MM.1S (cell line): ENCODE measurements around the gene TMEM170A.
"Not testable (repeated sequence)": the region's sequence is repeated elsewhere in the genome, so short reads cannot be mapped to it uniquely, and the experiment has no call there.

Source experiments
- DNase-seq: peaks from one replicate; pipeline ENCODE4 v3.0.0-alpha.2; 2015
- H2AFZ ChIP-seq: fragments of 300-600 bp; sonication (generic); 2 replicates; pipeline ENCODE4 v1.6.0; 2016; ENCODE audit warnings: antibody characterized with exemption, low read length
- H3F3A ChIP-seq: fragments of 300-600 bp; sonication (generic); 2 replicates; pipeline ENCODE4 v1.6.1; 2016; ENCODE audit warnings: mild to moderate bottlenecking, antibody characterized with exemption, low read length, moderate library complexity, mixed read lengths; ENCODE audit not compliant: insufficient read depth
- H3K27ac ChIP-seq: fragments of 300-600 bp; sonication (generic); 2 replicates; pipeline ENCODE4 v1.5.1; 2016; ENCODE audit warnings: mild to moderate bottlenecking, low read length
- H3K27me3 ChIP-seq: fragments of 300-600 bp; sonication (generic); replicated peaks from 2 replicates; pipeline ENCODE4 v1.6.0; 2016; ENCODE audit warnings: low read length; ENCODE audit not compliant: insufficient read depth
- H3K36me3 ChIP-seq: fragments of 300-600 bp; sonication (generic); replicated peaks from 2 replicates; pipeline ENCODE4 v1.6.1; 2016; ENCODE audit warnings: mild to moderate bottlenecking, low read length, mixed read lengths; ENCODE audit not compliant: insufficient read depth
- H3K4me1 ChIP-seq: fragments of 300-600 bp; sonication (generic); 2 replicates; pipeline ENCODE4 v1.6.1; 2016; ENCODE audit warnings: low read length, mixed read lengths
- H3K4me2 ChIP-seq: fragments of 300-600 bp; sonication (generic); 2 replicates; pipeline ENCODE4 v1.6.0; 2016; ENCODE audit warnings: low read depth, low read length
- H3K4me3 ChIP-seq: fragments of 300-600 bp; sonication (generic); 2 replicates; pipeline ENCODE4 v1.5.1; 2016; ENCODE audit warnings: low read length, mixed read lengths
- H3K79me2 ChIP-seq: fragments of 300-600 bp; sonication (generic); 2 replicates; pipeline ENCODE4 v1.6.1; 2016; ENCODE audit warnings: mixed run types, low read length, mixed read lengths
- H3K9ac ChIP-seq: fragments of 300-600 bp; sonication (generic); 2 replicates; pipeline ENCODE4 v1.6.1; 2016; ENCODE audit warnings: low read length, mixed read lengths
- H3K9me2 ChIP-seq: fragments of 300-600 bp; sonication (generic); replicated peaks from 2 replicates; pipeline ENCODE4 v1.6.1; 2016; ENCODE audit warnings: mild to moderate bottlenecking, low read length, mixed read lengths; ENCODE audit not compliant: insufficient read depth
- H3K9me3 ChIP-seq: fragments of 300-600 bp; sonication (generic); replicated peaks from 2 replicates; pipeline ENCODE4 v1.6.1; 2016; ENCODE audit warnings: mild to moderate bottlenecking, low read length, mixed read lengths; ENCODE audit not compliant: insufficient read depth
- H4K20me1 ChIP-seq: fragments of 300-600 bp; sonication (generic); 2 replicates; pipeline ENCODE4 v1.6.1; 2016; ENCODE audit warnings: mild to moderate bottlenecking, low read length, moderate library complexity, mixed read lengths; ENCODE audit not compliant: insufficient read depth
- EZH2 ChIP-seq: fragments of 300-600 bp; sonication (generic); optimal IDR thresholded peaks from 2 replicates; pipeline ENCODE3; 2017; ENCODE audit warnings: low read depth, mild to moderate bottlenecking, antibody characterized with exemption, low read length, mixed read lengths
- EZH2phosphoT487 ChIP-seq: fragments of 300-600 bp; sonication (generic); IDR thresholded peaks from 2 replicates; pipeline ENCODE4 v1.6.1; 2018; ENCODE audit warnings: antibody characterized with exemption, low read length
- TF ChIP-seq, protein P1 (sequence below): fragments of 300-600 bp; sonication (generic); IDR thresholded peaks from 2 replicates; pipeline ENCODE4 v1.5.1; 2016; ENCODE audit warnings: antibody characterized with exemption, low read length, mixed read lengths

Gene TMEM170A

DNA sequence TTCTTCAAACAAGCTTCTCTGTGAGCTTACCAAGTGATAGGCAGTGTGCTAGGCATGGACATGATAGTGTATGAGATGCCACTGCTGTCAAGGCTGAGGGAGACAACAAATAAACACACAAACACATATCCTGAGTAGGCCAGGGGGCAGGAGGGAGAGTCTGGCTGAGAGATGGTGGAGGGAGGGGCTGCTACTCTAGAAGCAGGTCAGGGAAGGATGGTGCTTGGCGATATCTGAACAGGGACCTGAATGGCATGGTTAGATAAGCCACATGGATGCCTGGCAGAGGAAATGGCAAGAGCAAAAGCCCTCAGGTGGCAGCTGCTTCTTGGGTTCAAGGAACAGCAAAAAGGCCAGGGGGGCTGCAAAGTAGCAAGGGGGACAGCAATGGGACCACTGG is 39.3 kb upstream of the TMEM170A start:
- H3K27me3 ChIP-seq: no peaks in the 10 kb centered on the region
- DNase-seq: no peak
- H4K20me1 ChIP-seq: no peaks in the 10 kb centered on the region
- H3K4me3 ChIP-seq: no peak overlapping the region
- no peaks in the 10 kb centered on the region for H3K4me1 ChIP-seq
- no peak overlapping the region for H3K4me2 ChIP-seq
- H2AFZ ChIP-seq: no peak overlapping the region
- H3K9ac ChIP-seq: no peak overlapping the region
- TF ChIP-seq EZH2phosphoT487: no peak
- no peak for TF ChIP-seq EZH2
- TF ChIP-seq, protein P1, sequence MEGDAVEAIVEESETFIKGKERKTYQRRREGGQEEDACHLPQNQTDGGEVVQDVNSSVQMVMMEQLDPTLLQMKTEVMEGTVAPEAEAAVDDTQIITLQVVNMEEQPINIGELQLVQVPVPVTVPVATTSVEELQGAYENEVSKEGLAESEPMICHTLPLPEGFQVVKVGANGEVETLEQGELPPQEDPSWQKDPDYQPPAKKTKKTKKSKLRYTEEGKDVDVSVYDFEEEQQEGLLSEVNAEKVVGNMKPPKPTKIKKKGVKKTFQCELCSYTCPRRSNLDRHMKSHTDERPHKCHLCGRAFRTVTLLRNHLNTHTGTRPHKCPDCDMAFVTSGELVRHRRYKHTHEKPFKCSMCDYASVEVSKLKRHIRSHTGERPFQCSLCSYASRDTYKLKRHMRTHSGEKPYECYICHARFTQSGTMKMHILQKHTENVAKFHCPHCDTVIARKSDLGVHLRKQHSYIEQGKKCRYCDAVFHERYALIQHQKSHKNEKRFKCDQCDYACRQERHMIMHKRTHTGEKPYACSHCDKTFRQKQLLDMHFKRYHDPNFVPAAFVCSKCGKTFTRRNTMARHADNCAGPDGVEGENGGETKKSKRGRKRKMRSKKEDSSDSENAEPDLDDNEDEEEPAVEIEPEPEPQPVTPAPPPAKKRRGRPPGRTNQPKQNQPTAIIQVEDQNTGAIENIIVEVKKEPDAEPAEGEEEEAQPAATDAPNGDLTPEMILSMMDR: no peak
- H3K79me2 ChIP-seq: no peaks in the 10 kb centered on the region
- no peak overlapping the region for H3K27ac ChIP-seq
- no peaks in the 10 kb centered on the region for H3K36me3 ChIP-seq
- H3K9me2 ChIP-seq: no peaks in the 10 kb centered on the region
- H3K9me3 ChIP-seq: no peaks in the 10 kb centered on the region
- no peaks in the 10 kb centered on the region for H3F3A ChIP-seq

DNA sequence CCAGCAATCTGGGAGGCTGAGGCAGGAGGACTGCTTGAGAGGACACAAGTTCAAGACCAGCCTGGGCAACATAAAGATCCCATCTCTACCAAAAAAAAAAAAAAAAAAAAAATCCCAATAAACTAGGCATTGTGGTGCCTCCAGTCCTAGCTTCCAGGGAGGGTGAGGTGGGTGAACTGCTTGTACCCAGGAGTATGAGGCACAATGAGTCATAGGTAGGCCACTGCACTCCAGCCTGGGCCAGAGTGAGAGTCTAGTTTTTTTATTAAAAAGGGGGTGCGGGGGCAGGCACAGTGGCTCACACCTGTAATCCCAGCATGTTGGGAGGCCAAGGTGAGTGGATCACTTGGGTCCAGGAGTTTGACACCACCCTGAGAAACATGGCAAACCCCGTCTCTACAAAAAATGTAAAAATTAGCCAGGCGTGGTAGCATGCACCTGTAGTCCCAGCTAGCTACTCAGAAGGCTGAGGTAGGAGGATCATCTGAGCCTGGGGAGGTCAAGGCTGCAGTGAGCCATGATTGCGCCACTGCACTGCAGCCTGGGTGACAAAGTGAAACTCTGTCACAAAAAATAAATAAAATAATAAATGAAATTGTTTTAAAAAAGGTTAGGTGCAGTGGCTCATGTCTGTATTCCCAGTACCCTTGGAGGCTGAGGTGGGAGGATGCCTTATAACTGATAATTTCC is 38.6 kb upstream of the TMEM170A start:
- no peak for DNase-seq
- Histone ChIP-seq H3K79me2 (no peaks in the 10 kb centered on the region), H3K9ac (no peak overlapping the region), H4K20me1 (no peaks in the 10 kb centered on the region), H3K9me2 (no peaks in the 10 kb centered on the region), H3K27ac (no peak overlapping the region), H3K27me3 (no peaks in the 10 kb centered on the region), H3K4me1 (no peaks in the 10 kb centered on the region), H3K4me3 (no peak overlapping the region), H3K36me3 (no peaks in the 10 kb centered on the region), H2AFZ (no peak overlapping the region), H3F3A (no peaks in the 10 kb centered on the region), H3K4me2 (no peak overlapping the region), H3K9me3 (no peaks in the 10 kb centered on the region)
- TF ChIP-seq, protein P1: no peak

GRCh38 chr16:75501820-75502219 is 37.3 kb upstream of the TMEM170A start:
- not testable (repeated sequence) for H3K4me1 ChIP-seq, H3K36me3 ChIP-seq, H3F3A ChIP-seq, H4K20me1 ChIP-seq, H3K79me2 ChIP-seq, H3K4me3 ChIP-seq, H3K27ac ChIP-seq, H2AFZ ChIP-seq, DNase-seq, H3K4me2 ChIP-seq, H3K9me3 ChIP-seq, H3K27me3 ChIP-seq, H3K9me2 ChIP-seq, H3K9ac ChIP-seq

DNA sequence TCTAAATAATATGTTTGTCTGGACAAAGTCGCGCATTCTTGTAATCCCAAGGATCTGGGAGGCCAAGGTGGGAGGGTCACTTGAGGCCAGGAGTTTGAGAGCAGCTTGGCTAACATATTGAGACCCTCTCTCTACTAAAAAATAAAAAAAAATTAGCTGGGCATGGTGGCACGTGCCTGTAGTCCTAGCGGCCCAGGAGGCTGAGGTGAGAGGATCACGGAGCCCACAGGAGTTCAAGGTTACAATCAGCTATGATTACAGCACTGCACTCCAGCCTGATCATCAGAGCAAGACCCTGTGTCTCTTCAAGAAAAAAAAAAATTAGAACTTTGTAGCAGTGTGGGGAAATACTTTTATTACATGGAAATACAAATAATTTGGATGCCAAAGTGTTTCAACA is 36.9 kb upstream of the TMEM170A start:
- H3K27ac ChIP-seq: no peak overlapping the region
- H4K20me1 ChIP-seq: no peaks in the 10 kb centered on the region
- no peak overlapping the region for H3K4me2 ChIP-seq
- no peaks in the 10 kb centered on the region for H3K27me3 ChIP-seq
- no peak for TF ChIP-seq EZH2
- no peak for TF ChIP-seq EZH2phosphoT487
- TF ChIP-seq, protein P1: no peak
- no peaks in the 10 kb centered on the region for H3K36me3 ChIP-seq
- no peaks in the 10 kb centered on the region for H3K9me3 ChIP-seq
- H3K9ac ChIP-seq: no peak overlapping the region
- DNase-seq: no peak
- no peak overlapping the region for H3K4me3 ChIP-seq
- no peaks in the 10 kb centered on the region for H3K9me2 ChIP-seq
- no peaks in the 10 kb centered on the region for H3K79me2 ChIP-seq
- H2AFZ ChIP-seq: no peak overlapping the region
- H3K4me1 ChIP-seq: no peaks in the 10 kb centered on the region
- H3F3A ChIP-seq: no peaks in the 10 kb centered on the region

GRCh38 chr16:75498605-75499322 is 34.3 kb upstream of the TMEM170A start:
- not testable (repeated sequence) for H3K79me2 ChIP-seq, H3K9me3 ChIP-seq, H3K27ac ChIP-seq, H2AFZ ChIP-seq, H4K20me1 ChIP-seq, H3K4me1 ChIP-seq, H3K4me3 ChIP-seq, H3K4me2 ChIP-seq, H3F3A ChIP-seq, H3K9me2 ChIP-seq, H3K9ac ChIP-seq, H3K27me3 ChIP-seq, DNase-seq, H3K36me3 ChIP-seq
